HG02763 (cell line): ENCODE measurements around the gene EFCAB6.

Source experiments
- ATAC-seq: cut with Tn5 transposase; IDR thresholded peaks from one replicate; pipeline ENCODE4 v1.9.1; 2021; ENCODE audit warnings: mild to moderate bottlenecking, moderate library complexity; ENCODE audit not compliant: unreplicated experiment

The EFCAB6 gene

DNA sequence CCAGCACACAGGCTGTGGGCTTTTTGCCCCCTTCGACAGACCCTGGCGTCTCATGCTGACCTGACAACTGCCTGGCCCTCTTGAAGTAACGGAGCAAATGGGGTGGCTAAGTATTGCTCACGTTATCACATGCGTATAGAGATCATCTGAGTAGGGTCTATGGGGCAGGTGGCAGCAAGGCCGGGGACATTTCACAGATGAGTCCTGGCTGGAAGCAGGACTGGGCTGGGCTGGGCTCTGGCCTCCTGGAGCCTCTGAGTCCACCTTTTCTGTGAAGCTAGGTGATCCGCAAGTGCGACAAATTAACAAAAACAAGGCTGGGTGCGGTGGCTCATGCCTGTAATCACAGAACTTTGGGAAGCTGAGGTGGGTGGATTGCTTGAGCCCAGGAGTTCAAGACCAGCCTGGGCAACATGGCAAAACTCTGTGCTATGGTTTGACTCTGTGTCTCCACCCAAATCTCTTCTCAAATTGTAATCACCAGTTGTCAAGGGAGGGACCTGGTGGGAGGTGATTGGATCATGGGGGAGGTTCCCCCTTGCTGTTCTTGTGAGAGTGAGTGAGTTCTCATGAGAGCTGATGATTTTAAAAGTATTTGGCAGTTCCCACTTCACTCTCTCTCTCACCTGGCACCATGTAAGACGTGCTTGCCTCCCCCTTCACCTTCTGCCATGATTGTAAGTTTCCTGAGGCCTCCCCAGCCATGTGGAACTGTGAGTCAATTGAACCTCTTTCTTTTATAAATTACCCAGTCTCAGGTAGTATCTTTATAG is 278.3 kb downstream of the EFCAB6 start:
- no peak for ATAC-seq

DNA sequence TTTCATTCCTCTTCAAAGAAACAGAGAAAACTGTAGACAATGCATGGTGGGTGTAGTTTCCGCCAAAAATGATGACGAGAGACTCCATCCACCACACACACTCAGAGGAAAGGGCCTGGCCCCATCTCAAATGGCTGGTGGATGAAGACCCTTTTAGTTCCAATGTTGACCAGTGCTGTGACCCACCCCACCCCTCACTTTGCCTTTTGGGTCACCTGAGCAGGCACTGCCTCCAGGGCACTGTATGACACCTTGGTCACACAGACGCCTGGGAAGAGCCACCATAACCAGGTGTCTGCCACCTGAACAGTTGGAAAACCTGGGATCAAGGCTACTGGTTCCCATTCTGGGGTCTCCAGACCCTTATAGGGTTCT is 279.0 kb downstream of the EFCAB6 start:
- ATAC-seq, result no peak

GRCh38 chr22:43532301-43533155 is 279.6 kb downstream of the EFCAB6 start:
- no peak for ATAC-seq

- no peak for ATAC-seq
These were observed 280.5 kb downstream of the EFCAB6 start for GRCh38 chr22:43531651-43532050.

DNA sequence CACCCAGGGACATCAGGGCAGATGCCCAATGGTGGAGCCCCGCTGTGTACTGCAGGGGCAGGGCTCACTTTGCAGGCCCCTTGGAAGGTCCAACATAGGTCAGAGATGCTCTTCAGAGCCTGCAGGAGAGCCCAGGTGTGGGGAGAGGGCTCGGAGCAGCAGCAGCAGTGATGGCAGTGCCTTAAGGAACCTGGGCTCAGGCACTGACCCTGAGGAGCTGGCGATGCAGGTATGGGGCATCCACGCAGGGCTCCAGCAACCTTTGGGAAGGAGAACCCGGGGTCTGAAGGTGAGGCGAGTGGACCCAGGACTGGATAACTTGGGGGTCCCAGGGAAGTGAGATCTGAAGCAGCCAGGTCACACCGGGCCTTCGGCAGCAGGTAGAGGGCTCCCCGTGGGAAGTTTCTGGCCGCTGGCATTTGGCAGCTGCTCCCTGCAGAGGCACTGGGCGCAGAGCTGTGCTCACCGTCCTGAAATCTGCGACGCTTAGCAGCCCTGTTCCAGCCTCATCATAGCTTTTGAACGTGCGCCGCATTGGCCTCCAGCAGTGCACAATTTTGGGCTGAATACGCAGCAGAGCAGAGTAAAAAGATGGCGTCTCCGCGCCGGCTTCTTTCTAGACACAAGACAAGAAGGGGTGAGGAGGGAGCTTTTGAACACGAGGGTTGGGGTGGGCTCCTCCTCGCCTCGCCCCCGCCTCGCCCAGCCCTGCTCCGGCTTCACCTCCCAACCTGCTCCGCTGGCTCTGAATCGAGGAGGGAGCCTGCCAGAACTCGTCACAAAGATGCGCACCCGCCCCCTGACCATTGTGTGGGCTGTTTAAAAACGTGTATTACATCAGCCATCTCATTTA is 281.5 kb downstream of the EFCAB6 start:
- no peak for ATAC-seq

DNA sequence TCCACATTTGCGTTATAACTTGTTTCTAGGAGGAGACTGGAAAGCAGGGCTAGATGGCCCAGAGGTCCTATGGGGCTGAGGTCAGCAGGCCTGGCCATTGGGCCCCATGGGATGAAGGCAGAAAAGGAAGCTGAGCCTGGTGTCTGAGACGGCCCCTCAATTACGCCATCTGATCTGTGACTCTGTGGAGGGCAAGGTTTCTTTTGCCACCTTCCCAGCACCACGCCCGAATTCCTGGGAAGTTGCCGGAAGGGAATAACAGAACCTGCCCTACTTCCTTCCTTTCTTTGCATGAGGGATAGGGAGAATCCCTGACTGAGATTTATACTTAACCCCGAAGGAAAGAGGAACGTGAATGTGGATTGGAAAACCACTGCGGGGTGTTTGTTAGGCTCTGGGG is 282.2 kb downstream of the EFCAB6 start:
- no peak for ATAC-seq

- no peak for ATAC-seq
These were observed 282.6 kb downstream of the EFCAB6 start for GRCh38 chr22:43529461-43529860.

GRCh38 chr22:43528601-43529360 is 283.3 kb downstream of the EFCAB6 start:
- ATAC-seq, result no peak

GRCh38 chr22:43526946-43527345 is 285.2 kb downstream of the EFCAB6 start:
- ATAC-seq, result no peak

GRCh38 chr22:43526117-43526655 is 285.9 kb downstream of the EFCAB6 start:
- no peak for ATAC-seq

DNA sequence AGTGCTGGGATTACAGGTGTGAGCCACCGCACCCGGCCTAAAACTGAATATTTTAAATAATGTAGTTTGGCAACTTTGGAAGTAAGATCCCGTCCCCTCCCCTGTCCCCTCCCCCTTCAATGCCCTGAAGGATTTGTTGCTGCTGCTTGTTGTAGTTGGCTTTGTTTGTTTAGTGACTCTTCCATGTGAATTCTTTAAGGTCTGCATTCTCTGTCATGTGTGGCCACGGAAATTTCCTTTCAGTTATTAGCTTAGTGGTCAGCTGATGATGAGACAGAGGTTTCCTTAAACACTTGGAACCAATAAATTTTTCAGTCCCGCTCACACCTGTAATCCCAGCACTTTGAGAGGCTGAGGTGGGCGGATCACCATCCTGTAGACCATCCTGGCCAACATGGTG is 290.4 kb downstream of the EFCAB6 start:
- ATAC-seq, result no peak

DNA sequence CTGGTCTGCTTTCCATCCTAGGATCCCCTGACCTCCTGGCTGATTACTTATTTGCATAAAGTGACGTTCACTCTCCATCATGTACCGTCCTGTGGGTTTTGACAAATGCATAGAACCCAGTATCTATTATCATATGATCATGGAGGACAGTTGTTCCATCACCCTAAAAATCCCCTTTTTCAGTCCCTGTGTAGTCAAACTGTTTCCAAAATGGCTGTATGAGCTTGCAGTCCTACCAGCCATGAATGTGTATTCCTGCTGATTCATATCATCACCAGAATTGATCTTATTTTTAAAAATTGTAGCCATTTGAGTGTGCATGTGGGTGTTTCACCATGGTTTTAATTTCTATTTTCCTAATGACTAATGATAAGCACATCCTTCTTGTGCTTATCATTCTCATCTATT is 291.5 kb downstream of the EFCAB6 start:
- ATAC-seq, result no peak

DNA sequence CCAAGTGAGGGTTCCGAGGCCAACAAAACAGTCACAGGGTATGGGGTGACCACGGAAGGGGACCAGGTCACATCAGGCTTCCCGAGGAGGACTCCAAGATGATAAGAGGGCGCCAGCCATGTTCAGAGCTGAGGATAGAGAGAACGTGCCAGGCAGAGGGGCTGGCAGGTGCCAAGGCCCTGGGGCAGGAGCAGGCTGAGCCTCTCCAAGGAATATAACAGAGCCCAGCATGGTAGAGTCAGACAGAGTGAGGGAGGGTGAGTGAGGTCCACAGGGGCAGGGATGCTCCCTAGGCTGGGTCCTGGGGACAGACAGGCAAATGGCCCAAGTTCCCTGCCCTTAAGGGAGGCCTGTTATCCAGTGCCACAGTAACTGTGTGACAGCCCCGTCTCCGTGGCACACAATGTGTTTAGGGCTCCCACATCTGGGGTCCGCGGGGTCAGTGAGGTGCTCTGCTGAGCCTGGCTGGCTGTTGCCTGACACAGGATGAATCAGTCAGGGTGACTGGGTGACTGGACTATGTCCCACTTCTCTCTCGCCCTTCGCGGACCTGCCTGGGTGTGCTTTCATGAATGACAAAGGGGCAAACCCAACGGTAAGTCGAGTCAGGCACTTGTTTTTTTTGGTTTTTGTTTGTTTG is 295.0 kb downstream of the EFCAB6 start:
- no peak for ATAC-seq

- no peak for ATAC-seq
These were observed 295.7 kb downstream of the EFCAB6 start for GRCh38 chr22:43516386-43516785.

DNA sequence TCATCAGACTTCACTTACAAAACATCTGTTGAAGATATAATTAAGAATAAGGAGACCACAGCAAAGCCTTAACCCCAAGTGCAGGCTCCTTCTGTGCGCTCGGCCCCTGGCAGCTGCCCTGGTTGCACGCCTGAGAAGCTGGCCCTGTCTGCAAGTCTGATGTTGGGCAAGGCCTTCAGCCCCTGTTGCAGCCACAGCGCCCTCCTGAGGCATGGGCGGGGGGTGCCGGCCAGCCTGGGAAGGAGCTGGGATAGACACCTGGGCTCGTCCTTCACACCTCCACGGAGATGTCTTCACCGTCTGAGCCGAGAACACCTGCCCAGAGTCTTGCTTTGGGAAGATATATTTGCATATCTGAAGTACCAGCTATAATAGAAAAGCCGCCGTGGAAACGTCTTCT is 296.2 kb downstream of the EFCAB6 start:
- no peak for ATAC-seq

GRCh38 chr22:43515411-43515810 is 296.7 kb downstream of the EFCAB6 start:
- ATAC-seq, result no peak

- no peak for ATAC-seq
These were observed 297.5 kb downstream of the EFCAB6 start for GRCh38 chr22:43514476-43515157.

DNA sequence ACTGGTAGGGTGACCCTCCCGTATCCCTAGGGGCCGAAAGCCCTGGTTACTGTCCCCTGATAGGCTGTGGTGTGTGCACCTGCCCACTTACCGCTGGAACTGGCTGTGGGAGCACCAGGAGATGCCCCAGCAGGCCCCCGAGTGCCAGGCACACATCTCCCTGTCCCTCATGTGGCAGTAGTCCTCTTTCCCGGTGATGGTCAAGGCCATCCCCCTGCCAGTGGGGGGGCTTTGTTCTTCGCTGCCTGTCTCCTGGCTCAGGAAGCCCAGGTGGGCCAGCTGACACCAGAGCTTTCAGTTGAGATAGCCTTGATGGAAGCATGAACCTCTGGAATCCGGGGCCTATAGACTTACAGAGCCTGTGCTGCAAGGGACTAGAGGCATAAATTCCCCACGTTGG is 299.8 kb downstream of the EFCAB6 start:
- ATAC-seq, result no peak

GRCh38 chr22:43511276-43511910 is 300.7 kb downstream of the EFCAB6 start:
- ATAC-seq, result no peak
